ENCODE measurements around the gene HPX. TPM values are rescaled to one million over a fixed set of nuclear protein-coding genes. Genes with fewer than 3 reads are reported as not detected.

The HPX gene
- total and polyA plus RNA-seq, 8 donors, result 0.31 to 27.2 (median 1.7) TPM; not detected in 4

DNA sequence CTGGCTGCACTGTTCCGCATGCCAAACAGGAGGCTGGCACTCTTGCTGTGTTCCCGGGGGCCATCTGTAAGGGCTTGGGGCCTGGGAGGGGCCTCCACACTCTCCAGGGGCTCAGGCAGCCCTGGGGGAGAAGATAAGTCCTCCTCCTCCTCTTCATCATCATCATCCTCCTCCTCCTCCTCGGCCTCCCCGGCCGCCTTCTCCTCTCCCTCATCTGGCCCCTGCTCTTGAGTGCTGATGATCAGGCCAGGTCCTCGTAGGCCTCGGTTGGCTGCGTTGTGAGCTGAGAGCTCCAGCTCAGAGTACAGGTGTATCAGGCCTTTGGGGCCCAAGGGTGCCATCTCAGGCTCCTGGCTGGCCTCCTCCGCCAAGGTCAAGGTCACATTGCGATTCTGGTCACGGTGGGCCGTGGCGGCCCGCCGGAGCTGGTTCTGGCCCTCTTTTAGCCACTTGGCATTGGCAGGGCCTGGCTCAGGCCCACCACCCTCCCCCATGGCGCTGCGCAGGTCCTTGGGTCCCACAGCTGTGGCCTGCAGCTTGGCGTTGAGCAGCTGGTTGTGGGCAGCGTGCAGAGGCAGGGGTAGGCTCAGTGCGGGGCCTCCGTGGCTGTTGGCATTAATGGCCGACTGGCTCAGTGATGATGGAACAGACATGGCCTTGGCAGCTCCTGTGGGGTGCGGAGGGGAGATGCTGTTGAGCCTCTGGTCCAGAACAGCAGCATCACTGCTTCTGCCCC is 29.9 kb downstream of the HPX start:
- Histone ChIP-seq H3K27me3 (no peaks in the 10 kb centered on the region), H3K4me1 (peaks cover 0 to 39% (median 2%) of the 10 kb centered on the region in 4 donors), H3K27ac (no peak overlapping the region), H3K4me3 (no peak overlapping the region), H3K9me3 (no peaks in the 10 kb centered on the region), H3K36me3 (peaks cover 5 to 34% (median 27%) of the 10 kb centered on the region in 4 donors)
- intact Hi-C loops (cut with DNase I; ENCODE audit: low total_unique reads), result no loop called here
- WGBS, 5 donors, result 95 to 98% (median 97%) methylated on average over 10 to 23 of the region's 23 CpGs
- DNase-seq, result no peak
- TF ChIP-seq EP300 (IDR thresholded peaks at IDR 0.05), result no peak
- no peak for TF ChIP-seq POLR2AphosphoS5 (IDR thresholded peaks at IDR 0.05)

DNA sequence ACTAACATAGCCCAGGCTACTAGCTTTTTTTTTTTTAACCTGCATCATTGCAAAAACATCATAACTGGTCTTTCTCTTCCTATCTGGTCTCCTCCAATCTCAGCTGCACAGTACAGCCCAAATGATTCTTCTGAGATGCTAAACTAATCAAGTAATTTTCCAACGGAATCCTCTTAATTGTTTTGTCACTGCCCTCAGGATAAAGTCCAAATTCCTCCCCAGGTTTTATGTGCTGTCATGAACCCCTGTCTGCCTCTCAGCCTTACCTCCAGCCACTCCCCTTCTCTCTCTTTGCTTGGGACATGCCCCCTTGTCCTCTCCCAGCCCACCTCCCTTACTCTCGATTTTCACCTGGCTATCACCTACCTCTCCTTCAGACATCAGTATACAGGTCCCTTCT is 34.4 kb downstream of the HPX start:
- TF ChIP-seq EP300 (IDR thresholded peaks at IDR 0.05), result no peak
- TF ChIP-seq POLR2AphosphoS5 (IDR thresholded peaks at IDR 0.05), result no peak
- no peak for TF ChIP-seq POLR2A (IDR thresholded peaks at IDR 0.05)
- TF ChIP-seq, protein P1, sequence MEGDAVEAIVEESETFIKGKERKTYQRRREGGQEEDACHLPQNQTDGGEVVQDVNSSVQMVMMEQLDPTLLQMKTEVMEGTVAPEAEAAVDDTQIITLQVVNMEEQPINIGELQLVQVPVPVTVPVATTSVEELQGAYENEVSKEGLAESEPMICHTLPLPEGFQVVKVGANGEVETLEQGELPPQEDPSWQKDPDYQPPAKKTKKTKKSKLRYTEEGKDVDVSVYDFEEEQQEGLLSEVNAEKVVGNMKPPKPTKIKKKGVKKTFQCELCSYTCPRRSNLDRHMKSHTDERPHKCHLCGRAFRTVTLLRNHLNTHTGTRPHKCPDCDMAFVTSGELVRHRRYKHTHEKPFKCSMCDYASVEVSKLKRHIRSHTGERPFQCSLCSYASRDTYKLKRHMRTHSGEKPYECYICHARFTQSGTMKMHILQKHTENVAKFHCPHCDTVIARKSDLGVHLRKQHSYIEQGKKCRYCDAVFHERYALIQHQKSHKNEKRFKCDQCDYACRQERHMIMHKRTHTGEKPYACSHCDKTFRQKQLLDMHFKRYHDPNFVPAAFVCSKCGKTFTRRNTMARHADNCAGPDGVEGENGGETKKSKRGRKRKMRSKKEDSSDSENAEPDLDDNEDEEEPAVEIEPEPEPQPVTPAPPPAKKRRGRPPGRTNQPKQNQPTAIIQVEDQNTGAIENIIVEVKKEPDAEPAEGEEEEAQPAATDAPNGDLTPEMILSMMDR (IDR thresholded peaks at IDR 0.05), result no peak
- peaks cover 9 to 58% (median 45%) of the 10 kb centered on the region in 4 donors for H3K36me3 ChIP-seq
- no peaks in the 10 kb centered on the region for H3K9me3 ChIP-seq
- DNase-seq, result no peak
- intact Hi-C loops (cut with DNase I; ENCODE audit: low total_unique reads), result no loop called here
- peak overlapping the region in 1 of 5 donors; percentile 38 for H3K27ac ChIP-seq
- H3K27me3 ChIP-seq, result no peaks in the 10 kb centered on the region
- WGBS, 5 donors, result 27 to 42% (median 34%) methylated on average over 2 of the region's 2 CpGs
- H3K4me1 ChIP-seq, result peaks cover 0 to 22% (median 13%) of the 10 kb centered on the region in 4 donors
- no peak overlapping the region for H3K4me3 ChIP-seq

DNA sequence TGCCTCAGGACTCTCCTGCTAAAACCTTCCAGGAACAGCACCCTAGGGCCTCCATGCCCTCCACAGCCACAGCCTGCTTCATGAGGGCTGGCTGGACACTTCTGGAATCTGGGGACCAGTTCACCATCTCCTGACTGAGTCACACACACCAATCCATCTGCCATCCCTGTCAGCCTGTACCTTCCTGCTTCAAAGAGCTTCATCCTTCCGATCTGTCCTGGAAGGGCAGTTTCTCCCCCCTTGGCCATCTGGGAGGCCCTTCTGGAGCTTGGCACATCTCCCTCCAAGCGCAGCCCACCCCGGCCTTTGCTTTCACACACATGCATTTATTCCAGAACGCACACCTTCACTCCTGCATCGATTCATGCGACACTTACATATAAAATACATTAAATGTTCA is 34.9 kb downstream of the HPX start:
- intact Hi-C loops (cut with DNase I; ENCODE audit: low total_unique reads), result no loop called here

DNA sequence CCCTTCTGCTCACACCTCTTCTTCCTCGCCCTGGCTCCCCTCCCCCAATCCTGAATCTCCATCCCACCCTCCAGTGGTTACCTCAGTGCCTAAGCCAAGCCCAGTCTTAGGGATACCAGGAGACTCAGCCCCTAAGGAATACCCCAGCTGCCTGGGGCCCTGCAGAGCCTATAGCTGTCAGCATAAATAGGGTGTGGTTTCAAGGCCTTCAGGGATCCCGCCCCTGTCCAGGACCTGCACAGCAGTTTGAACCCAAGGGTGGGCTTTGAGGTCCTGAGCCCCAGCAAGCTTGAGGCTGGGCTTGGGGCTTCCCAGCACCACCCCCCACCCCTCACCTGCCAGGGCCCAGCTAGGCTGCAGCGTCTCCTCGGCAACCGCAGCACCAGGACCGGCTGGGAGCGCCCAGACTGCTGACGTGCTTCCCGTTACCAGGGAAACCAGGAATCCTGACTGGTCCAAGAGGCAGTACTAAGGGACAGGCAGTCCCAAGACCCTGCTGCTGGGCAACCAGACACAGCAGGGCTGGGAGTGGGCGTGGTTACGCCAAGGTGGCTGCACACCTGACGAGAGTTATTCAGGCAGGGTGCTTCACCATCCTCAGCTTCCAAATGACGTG is 35.6 kb downstream of the HPX start:
- peak overlapping the region; percentile 3 to 42 (median 34) for H3K27ac ChIP-seq
- no peak overlapping the region for H3K4me3 ChIP-seq
- 57 to 74% (median 70%) methylated on average over 1 to 13 of the region's 13 CpGs for WGBS, 5 donors
- peak; percentile 38 to 88 for DNase-seq
- intact Hi-C loops (cut with DNase I; ENCODE audit: low total_unique reads), result no loop called here
- H3K4me1 ChIP-seq, result peaks cover 0 to 22% (median 13%) of the 10 kb centered on the region in 4 donors
- H3K9me3 ChIP-seq, result no peaks in the 10 kb centered on the region
- peaks cover 15 to 58% (median 44%) of the 10 kb centered on the region in 4 donors for H3K36me3 ChIP-seq
- no peaks in the 10 kb centered on the region for H3K27me3 ChIP-seq
- no peak for TF ChIP-seq EP300 (IDR thresholded peaks at IDR 0.05)
- no peak for TF ChIP-seq POLR2A (IDR thresholded peaks at IDR 0.05)
- TF ChIP-seq, protein P1 (IDR thresholded peaks at IDR 0.05), result no peak
- TF ChIP-seq POLR2AphosphoS5 (IDR thresholded peaks at IDR 0.05), result no peak

More for the DNA sequence above, 34.9 kb downstream of the HPX start:
- no peaks in the 10 kb centered on the region for H3K9me3 ChIP-seq
- H3K36me3 ChIP-seq, result peaks cover 14 to 58% (median 45%) of the 10 kb centered on the region in 4 donors
- peaks cover 0 to 22% (median 13%) of the 10 kb centered on the region in 4 donors for H3K4me1 ChIP-seq
- no peak overlapping the region for H3K4me3 ChIP-seq
- H3K27me3 ChIP-seq, result no peaks in the 10 kb centered on the region
- WGBS, 5 donors, result 90 to 97% (median 96%) methylated on average over 6 of the region's 6 CpGs
- TF ChIP-seq EP300 (IDR thresholded peaks at IDR 0.05), result no peak
- DNase-seq, result no peak
- H3K27ac ChIP-seq, result peak overlapping the region in 1 of 5 donors; percentile 38

DNA sequence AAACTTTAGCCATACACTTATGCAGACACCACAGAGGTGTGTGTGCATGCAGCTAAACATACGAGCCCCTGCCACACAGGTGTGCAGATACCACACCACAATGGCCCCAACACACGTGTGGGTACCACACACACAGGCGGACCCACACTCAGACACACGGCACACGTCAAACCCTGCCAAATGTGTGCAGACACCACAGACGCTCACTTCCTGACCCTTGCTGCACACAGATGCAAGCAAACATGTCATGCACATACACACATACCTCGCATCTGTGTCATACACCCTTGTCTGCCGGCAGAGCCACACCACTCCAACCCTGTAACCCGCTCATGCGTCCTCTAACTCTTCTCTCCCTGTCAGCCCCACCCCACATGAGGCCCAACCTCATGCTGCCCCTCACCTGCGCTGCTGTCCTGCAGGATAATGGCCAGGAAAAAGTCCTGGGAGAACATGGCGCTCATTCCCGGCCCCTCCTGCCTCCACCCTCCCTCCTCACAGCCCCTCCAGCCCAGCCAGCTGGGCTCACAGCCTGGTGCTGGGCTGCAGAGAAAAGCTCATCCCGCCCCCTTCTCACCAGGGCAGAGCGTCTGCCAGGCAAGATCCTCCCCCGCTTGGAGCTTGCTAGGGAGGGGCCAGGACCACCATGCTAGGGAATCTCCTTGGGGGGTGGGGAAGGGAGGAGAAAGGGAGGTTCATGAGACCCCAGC is 36.3 kb downstream of the HPX start:
- intact Hi-C loops (cut with DNase I; ENCODE audit: low total_unique reads), result no loop called here
- DNase-seq, result peak in 1 of 2 donors; percentile 49
- 61 to 81% (median 76%) methylated on average over 10 to 16 of the region's 16 CpGs for WGBS, 5 donors
- TF ChIP-seq EP300 (IDR thresholded peaks at IDR 0.05), result no peak
- TF ChIP-seq POLR2A (IDR thresholded peaks at IDR 0.05), result no peak
- TF ChIP-seq, protein P1 (IDR thresholded peaks at IDR 0.05), result no peak
- no peak for TF ChIP-seq POLR2AphosphoS5 (IDR thresholded peaks at IDR 0.05)
- H3K36me3 ChIP-seq, result peaks cover 13 to 58% (median 40%) of the 10 kb centered on the region in 4 donors
- H3K27ac ChIP-seq, result peak overlapping the region; percentile 3 to 42 (median 34)
- H3K4me1 ChIP-seq, result peaks cover 0 to 22% (median 13%) of the 10 kb centered on the region in 4 donors
- H3K9me3 ChIP-seq, result no peaks in the 10 kb centered on the region
- no peaks in the 10 kb centered on the region for H3K27me3 ChIP-seq
- H3K4me3 ChIP-seq, result no peak overlapping the region

All from stomach (tissue), 9 donors.